Iris pigment epithelial cell (primary cell): ENCODE measurements around the gene CLBA1.

ENCODE experiments used
- DNase-seq: peaks from one replicate; pipeline ENCODE4 v3.0.0-alpha.2; 2011; ENCODE audit warnings: low read depth

The CLBA1 gene

DNA sequence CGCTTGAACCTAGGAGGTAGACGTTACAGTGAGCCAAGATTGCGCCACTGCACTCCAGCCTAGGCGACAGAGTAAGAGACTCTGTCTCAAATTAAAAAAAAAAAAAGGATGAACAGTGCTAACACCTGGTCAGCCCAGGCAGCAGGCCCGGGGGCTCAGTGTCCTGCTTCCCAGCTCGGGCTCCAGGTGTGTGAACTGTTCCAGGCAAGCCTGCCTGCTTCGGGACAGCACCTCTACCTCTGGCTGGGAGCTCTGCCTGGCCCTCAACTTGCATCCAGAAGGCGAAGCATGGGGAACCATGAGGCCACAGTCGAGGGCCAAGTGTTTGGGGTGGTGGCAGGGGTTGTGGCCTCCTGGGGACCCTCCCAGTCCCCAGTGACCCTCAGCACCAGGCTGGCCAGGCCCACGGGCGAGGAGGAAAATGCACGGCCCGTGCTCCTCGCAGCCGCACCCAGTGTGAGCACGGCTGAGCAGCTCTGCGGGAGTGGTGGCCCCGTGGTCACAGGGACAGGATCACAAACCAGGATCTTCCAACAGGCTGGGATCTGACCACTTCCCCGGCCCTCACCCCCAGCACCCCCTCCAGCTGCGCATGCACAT lies 19.8 kb downstream of the CLBA1 start:
- DNase-seq, result no peak

DNA sequence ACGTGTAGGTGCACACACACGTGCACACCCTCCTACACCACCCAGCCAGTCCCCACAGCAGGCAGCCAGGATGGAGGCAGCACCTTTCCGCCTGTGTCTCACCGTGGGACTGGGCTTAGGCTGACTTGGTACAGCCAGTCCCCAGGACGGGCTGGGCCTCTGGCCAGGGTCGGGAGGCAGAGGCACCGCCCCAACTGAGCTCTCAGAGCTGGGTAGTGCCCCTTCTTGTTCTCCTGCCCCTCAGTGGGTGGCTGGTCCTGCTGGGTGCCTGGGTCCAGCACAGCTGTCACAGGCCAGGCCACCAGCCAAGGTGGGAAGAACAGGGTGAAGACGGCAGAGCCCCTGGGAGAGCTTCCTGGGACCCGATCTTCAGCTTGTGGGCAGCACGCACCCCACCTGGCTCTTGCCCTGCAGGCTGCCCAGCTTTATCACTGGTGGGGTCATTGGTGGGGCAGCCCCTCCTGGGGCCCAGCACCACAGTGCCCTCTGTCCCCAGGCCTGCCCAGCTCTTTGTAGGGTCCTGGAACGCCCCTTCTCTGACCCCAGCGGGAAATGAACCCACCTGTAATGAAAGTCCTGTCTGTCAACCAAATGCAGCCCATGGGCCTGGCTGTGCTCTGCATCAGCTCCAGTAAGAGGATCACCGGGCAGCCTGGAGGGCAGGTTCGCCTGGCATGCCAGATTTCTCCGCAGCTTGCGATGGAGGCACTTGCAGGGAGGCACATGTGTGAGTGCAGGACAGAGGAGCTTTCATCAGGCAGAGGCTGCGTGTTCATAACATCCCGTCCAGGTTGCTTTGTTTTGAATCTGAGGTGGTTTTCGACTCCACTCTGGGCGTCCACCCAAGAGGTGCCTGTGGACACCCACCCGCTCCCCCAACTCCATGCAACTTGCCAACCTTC lies 20.6 kb downstream of the CLBA1 start:
- DNase-seq, result no peak

DNA sequence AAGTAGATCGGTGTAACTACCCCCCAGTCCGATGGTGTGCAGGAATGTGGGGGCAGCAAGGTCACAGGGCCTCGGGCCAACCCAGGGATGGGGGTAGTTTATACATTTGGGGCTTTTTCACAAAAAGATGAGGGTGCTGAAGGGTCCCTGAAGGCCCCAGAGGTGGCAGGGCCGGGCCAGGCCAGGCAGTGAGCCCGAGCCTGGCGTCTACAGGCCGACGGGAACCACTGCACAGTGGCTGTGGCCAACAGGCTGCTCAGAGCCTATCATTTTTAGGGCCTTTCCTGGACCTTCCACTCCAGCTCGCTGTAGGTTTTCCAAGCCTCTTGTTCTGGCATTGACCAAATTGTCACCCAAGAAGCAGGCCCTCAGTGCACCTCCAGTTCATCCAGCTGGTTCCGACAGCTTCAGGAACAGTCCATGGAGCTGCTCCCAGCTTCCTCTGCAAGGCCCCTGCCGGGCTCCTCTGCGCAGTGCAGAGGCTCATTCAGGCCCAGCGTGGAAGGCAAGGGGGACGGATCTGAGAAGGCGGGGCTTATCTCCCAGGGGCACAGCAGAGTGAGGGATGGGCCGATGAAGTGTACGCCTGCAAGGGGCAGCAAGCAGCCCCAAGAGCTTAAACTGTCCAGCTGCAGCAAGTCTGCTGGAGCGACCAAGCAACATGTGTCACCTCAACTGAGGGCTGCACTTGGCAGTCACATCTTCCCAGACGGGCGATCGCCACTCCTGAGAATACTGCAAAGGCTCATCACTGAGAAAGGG lies 21.4 kb downstream of the CLBA1 start:
- DNase-seq, result no peak

DNA sequence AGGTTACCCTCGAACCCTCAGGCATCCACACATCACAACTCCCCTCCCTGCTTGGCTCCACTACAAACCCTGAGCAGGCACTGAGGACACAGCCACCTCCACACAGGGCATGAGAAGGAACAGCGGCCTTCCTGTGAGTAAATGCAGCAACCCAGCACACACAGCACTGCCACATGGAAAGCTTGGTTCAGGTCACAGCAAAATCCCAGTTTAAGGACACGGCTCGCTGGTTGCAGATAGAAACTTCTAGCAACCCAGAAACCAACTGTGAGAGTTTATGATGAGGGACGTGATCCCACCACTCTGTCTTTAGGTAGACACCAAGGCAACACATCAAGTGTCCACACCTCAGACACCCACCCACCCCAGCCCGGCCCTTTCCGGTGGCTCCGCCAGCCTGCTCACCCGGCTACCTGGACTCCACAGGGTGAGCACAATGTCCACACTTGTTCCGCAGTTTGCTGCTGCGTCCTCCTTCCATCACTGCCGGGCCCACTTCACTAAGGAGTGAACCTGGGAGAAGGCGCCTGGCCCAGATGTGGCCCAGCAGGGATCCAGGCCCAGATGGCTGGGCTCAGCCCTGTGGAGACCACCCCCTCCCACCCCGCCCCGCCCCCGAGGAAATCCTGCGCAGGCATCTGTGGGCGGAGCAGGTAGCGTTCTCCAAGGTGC lies 22.1 kb downstream of the CLBA1 start:
- no peak for DNase-seq

DNA sequence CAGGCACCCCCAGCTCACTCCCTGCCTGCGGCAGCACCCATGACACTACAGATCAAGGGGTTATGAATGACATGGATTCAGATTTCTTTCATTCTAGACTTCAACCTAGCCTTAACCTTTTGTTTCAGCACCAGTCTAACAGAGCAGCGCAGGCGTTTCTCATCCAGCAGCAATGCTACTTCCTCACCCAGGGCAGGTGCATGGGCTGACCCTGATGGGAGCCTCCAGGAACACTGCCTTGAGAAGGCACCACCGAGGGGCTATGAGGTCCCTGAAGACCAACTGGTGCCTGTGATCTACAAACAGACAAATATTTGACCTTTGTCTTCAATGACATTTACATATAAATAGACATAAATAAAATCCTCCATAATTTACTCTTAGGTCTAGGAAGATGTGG lies 24.5 kb downstream of the CLBA1 start:
- DNase-seq, result no peak

DNA sequence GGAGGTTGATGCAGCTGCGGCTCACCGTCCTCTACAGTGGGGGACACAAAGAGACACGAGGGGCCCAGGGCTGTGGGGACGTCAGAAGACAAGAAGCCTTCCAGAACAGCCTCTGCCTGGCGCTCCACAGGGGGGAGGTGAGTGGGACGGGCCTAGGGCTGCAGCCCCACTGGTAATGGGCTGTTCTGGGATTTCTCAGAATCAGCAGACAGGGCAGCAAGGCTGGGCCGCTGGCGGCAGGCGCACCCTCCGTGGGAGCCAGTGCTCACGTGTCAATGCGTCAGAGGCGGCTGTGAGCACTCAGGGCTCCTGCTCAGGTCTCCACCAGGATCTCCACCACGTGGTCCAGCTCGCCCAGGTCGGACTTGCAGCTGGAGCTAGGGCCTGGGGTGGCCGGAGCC lies 25.3 kb downstream of the CLBA1 start:
- no peak for DNase-seq

DNA sequence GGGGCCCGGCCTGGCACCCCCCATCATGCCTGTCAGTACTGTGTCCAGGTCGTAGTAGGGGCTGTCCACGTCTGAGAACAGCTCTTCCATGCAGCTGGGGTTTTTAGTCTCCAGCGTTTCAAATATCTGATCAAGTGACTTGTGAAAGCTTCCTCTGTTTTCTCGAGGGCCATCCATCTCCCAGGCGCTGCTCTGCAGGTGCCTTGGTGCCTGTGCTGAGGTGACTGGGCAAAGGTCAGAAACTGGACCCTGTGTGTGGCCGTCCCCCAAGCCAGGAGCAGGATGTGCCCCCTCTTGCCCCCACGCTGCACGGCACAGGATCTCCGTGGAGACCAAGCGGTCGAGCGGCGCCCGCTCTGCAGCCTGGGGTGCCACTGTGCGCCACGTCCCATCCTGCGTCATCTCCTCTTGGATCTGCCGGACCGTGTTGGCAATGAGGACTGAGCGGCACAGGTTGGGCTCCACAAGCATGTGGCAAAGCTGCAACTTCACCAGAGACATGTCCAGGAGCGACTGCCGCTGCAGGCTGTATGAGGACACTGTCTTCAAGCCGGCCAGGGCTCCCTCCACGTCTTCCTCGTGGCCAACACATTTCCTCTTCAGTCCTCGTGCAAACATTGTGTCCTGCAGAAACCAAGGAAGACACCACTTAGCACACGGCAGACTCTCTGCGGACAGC lies 25.9 kb downstream of the CLBA1 start:
- no peak for DNase-seq

DNA sequence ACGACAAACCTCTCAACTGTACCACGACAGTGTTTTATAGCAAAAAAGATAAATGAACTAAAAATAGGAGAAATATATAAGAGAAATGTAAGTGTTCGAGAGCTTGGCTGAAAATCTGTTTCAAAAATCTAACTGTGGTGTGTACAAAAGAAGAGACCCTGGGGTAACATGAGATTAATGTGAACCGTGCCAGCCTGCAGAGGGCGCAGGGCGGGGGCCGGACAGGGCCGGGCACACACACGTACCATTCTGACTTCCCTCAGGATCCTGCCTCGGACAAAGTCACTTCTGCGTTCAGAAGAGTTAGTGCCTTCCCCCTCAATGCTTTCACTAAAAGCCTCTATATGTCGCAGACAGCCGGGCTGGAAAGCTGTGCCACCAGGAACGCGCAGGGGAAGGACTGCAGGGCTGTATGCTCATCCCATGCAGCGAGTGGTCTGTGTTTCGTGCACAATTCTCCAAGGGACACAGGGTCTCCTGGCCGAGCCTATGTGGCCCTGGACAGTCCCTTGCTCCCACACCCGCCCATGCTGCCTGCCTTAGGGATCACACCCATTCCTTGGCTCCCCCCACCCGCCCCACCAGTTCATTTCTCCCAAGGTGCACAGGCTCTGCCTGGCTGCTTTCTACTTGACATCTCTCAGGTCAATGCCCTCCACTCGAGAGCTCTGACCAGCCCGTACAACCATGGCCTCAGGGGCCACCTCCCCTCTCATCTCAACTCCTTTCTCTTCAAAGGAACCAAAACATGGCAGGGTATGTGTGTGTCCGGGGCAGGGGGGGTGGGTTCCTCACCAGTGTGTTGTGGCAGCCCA lies 26.8 kb downstream of the CLBA1 start:
- no peak for DNase-seq

DNA sequence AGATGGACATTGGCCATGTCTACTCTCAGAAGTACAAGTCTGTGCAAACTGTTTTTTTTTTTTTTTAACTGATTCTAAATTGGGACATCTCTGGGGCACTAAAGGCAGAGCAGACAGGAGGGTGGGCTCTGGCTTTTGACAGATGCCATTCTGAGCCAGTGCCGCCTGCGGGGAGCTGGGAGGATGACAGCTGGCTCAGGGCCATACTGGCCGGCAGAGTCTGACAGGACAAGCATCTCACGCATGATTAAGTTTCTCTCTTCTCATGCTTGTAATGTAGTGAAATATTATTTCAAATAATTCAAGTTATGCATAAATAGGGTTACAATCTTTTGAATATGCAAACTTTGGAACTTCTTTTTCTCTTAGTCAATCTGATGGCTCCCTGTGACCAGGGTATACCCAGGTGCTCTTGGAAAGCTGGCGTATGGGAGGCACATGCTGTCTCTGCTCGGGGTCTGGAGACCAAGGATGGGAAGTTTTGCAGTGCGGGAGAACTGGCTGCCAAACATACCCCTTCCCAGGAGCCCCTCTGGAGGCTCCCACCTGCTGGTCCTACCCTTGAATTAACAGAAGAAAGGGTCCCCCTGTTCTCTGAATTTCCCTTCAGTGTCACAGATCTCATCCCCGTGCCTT lies 27.7 kb downstream of the CLBA1 start:
- DNase-seq, result no peak

DNA sequence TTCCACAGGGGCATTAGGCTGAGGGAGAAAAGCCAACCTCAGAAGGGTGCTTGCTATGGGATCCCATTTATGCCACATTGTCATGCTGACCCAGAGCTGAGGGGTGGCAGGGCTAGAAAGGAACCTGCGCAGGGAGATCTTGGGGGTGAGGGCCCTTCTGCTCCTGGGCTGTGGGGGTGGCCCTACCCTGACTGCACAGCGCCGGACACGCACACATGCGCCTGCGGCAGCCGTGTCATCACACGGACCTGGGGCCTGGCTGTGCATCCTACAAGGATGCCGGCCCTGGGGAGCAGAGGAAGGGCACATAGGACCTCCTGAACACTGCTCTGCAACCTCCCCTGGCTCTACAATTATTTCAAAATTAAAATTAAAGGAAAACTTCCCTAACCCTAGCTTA lies 28.4 kb downstream of the CLBA1 start:
- no peak for DNase-seq

DNA sequence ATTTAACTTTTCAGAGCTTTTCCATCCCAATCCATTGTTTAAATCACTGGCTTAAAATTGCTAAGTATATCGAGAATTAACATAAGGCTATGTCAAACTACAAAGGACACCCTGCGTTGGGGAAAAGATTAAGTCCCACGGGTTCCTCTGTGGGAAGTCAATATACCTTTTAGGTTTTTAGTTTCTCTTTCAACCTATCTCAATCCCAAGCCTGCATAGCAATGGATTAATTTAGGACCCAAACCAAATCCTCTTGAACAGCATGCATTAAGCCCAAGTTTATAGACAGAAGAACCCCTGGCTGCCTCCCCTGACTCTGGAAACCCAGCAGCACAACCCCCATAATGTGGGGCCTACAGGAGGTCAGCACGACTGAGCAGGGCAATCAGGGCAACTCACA lies 29.0 kb downstream of the CLBA1 start:
- no peak for DNase-seq

DNA sequence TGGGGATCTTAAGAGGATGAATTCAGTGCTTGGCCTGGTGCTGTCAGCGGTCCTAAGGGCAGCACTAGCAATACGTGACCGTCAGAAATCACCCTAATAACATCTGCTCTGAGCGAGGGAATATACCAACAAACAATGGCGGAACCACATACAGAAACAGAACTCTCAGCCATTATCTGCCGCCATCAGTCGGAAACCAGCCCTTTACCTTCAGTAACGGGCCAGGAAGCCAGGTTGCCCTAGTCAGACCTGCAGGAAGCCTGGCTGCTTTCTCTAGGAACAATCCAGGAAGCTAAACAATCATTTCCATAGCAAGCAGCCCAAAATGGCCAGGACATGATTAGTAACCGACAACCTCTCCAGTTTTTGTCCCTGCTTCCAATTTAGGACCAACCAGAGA lies 29.7 kb downstream of the CLBA1 start:
- DNase-seq, result no peak

DNA sequence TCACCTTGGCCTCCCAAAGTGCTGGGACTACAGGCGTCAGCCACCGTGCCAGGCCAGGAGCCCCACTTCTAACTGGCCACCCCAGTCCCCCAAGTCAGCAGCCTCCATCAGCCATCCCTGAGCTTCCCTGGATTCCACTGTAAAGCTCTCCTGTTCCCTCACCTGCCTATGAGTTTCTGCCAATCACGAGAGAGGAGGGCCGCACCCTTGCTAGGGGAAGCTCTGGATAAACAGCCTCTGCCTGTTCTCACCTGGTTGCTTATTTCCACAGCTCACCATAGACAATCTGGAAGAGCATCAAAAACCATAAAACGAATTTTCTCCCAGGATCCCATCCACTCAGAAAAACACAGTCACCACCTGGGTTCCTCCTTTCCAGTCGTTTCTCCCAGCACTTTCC lies 30.3 kb downstream of the CLBA1 start:
- no peak for DNase-seq

DNA sequence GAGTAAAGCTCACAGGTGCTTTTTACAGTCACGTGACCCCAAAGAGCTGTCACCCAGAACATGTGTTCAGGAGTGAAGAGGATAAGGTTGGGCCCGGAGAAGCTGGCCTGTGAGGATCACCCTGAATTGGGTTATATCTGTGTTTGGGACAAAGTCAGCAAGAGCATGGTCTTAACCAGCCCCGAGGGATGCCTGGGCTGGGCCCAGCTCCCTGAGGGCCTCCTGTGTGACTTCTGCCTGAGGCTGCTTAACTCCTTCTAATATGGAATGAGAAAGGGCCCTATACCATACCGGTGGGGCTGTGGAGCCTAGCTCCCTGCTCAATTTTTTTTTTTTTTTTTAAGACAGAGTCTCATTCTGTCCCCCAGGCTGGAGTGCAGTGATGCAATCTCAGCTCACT lies 32.8 kb downstream of the CLBA1 start:
- no peak for DNase-seq

DNA sequence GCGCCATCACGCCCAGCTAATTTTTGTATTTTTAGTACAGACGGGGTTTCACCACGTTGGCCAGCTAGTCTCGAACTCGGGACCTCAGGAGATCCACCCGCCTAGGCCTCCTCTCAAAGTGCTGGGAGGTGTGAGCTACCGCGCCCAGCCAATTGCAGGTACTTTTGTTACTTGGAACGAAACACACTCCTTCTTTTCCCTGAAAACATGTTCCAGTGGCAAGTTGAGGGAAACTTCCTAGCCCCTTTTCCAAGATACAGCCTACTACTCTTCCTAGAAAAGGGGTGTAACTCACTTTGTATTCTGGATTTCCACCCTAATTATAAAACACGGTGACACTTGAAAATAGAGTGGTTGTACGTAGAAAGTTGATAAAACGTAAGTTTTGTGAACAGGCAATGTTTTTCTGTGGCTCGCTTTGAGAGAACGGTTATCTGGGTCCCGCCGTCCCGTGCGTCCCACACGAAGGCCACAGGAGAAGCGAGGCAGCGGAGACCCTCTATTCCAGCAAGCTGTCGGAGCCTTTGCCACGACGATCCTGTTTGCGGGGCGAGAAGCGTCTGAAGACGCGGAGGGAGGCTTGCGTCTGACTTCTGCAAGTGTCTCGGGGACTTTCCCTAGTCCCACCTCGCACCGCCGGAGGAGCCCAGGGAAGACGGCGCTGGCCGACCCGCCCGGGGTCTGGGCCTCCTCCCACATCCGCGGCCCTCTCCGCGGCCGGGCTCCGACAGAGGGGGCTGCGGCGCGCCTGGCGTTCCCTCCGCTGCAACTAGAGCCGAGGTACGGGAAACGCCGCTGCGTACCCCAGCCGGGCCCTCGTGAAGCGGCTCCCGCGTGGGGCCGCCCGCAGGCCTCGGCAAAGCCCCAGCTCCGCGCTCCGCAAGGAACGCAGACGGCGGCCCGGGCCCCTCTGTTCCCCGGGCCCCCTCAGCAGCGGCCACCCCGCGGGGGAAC lies 34.5 kb downstream of the CLBA1 start:
- DNase-seq, result peak; percentile 63

DNA sequence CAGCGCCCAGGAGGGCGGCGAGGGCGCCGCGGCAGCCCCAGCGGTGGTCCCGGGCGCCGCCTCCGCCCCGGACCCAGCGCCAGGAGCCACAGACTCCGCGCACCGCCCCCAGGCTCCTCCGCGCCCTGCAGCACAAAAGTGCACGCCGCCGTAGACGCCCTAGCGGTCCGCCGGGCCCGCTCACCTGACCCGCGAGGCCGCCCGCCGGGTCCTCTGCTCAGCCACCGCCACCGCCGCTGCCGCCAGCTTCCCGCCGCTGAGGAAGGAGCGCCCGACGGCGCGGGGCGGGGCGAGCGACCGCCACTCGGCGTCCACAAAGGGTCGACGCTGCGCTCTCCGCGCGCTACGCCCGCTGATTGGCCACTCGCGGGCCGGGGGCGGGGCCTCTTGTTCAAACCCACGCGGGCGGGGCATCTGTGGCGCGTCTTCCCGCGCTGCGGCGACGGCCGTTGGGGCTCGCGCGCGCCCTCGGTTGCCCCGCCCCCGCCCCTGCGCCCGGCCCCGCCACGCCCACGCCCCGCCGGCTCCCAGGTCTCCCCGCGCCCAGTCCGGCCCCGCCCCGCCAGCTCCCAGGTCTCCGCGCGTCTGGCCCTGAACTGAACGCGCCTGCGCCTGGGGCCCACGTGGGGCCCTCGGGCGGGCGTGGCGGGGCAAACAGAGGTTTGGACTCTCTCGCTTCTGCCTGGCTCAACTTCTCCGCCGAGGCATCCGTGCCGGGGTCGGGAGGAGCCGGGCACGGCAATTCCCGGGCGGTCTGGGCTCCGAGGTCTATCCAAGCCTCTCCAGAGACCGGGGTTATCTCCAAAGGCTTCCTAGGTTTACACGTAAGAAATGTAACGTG lies 35.4 kb downstream of the CLBA1 start, which contains the start of gene CDCA4:
Gene CDCA4, minus strand, starts transcription at position 269 of the 841 bp plus-strand sequence. CDS start 9,154 bp downstream, outside the sequence.
- DNase-seq, result peak; percentile 95

DNA sequence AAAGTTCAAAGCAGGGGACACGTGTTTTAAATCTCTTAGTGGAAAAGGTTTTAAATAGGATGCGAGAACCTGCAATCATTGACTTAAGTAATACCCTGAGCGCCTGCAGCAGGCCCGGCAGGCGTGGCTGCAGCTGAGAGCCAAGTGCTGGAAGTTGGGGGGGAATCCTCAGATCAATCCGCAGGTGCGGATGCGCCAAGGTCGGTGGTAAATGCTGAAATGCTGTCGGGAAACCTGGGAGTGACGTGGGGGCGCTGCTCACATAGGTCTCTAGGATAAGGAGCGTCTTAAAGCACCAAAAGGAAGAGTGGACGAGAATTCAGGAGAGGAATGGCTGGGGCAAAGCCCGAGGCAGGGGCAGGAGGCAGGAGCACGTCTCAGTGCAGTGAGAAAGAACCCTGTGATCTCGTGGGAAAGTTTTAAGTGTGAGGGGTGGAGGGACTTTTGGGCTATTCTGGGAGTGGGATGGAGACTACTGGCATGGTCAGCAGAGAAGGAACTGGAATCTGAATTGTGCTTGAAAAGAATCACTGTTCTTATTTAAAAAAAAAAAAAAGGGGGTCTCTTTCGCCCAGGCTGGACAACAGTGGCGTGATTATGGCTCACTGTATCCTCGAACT lies 36.2 kb downstream of the CLBA1 start:
- DNase-seq, result peak; percentile 52

DNA sequence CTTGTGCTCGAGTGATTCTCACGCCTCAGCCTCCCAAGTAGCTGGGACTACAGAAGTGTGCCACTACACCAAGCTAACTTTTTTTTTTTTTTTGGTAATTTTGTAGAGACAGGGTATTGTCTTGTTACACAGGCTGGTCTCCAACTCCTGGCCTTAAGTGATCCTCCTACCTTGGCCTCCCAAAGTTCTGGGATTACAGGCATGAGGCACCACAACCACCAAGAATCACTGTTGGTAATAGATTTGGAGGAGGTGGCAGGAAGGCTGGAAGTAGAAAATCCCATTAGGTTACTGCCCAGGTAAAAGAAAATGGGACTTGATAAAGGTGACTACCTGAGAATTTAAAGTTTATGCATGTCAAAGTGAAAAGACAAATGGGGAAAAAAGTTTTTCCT lies 36.7 kb downstream of the CLBA1 start:
- DNase-seq, result no peak
